Left kidney (tissue), 2 donors: ENCODE results near the gene LCLAT1. TPM values are rescaled to one million over a fixed set of nuclear protein-coding genes. Genes with fewer than 3 reads are reported as not detected.

Experiments used
- DNase-seq: peaks from one replicate; pipeline ENCODE4 v3.0.0-alpha.2; 2013
- polyA plus RNA-seq: library from polyadenylated mRNA; unstranded; fragments of 120-200 nt; gene quantifications from one replicate; pipeline ENCODE4 v1.2.1, GENCODE V29; 2013; ENCODE audit not compliant: insufficient read length

The LCLAT1 gene
- polyA plus RNA-seq, 1 donor = 22.9 TPM

- no peak for DNase-seq
Measured at GRCh38 chr2:30421604-30422443, 25.2 kb upstream of the LCLAT1 start.

GRCh38 chr2:30422444-30423040 lies 24.5 kb upstream of the LCLAT1 start:
- no peak for DNase-seq

GRCh38 chr2:30424231-30424630 lies 22.8 kb upstream of the LCLAT1 start:
- DNase-seq = no peak

GRCh38 chr2:30425326-30425725 lies 21.7 kb upstream of the LCLAT1 start:
- no peak for DNase-seq

GRCh38 chr2:30427606-30428347 lies 19.3 kb upstream of the LCLAT1 start:
- no peak for DNase-seq

- no peak for DNase-seq
Measured at GRCh38 chr2:30428348-30428662, 18.7 kb upstream of the LCLAT1 start.

GRCh38 chr2:30428827-30429461 lies 18.1 kb upstream of the LCLAT1 start:
- no peak for DNase-seq

- DNase-seq = no peak
Measured at GRCh38 chr2:30433541-30434299, 13.3 kb upstream of the LCLAT1 start.

GRCh38 chr2:30434708-30435107 lies 12.3 kb upstream of the LCLAT1 start:
- DNase-seq = no peak

GRCh38 chr2:30436859-30437435 lies 10.1 kb upstream of the LCLAT1 start:
- DNase-seq = no peak

GRCh38 chr2:30437809-30438548 lies 9.1 kb upstream of the LCLAT1 start:
- no peak for DNase-seq

GRCh38 chr2:30439296-30439695 lies 7.8 kb upstream of the LCLAT1 start:
- DNase-seq = no peak

- no peak for DNase-seq
Measured at GRCh38 chr2:30439879-30440278, 7.2 kb upstream of the LCLAT1 start.

- DNase-seq = no peak
Measured at GRCh38 chr2:30441023-30441422, 6.0 kb upstream of the LCLAT1 start.

- DNase-seq = no peak
Measured at GRCh38 chr2:30443081-30443480, 4.0 kb upstream of the LCLAT1 start.

GRCh38 chr2:30444273-30444672 lies 2.8 kb upstream of the LCLAT1 start:
- no peak for DNase-seq

GRCh38 chr2:30445266-30445821 lies 1.7 kb upstream of the LCLAT1 start:
- no peak for DNase-seq

GRCh38 chr2:30446602-30447148 lies 371 bp upstream of the LCLAT1 start:
- DNase-seq = no peak

- no peak for DNase-seq
Measured at GRCh38 chr2:30448308-30448707, 1.3 kb downstream of the LCLAT1 start.

GRCh38 chr2:30448866-30449265 lies 1.8 kb downstream of the LCLAT1 start:
- no peak for DNase-seq
